ENCODE data around the gene TFF1.

The TFF1 gene

DNA sequence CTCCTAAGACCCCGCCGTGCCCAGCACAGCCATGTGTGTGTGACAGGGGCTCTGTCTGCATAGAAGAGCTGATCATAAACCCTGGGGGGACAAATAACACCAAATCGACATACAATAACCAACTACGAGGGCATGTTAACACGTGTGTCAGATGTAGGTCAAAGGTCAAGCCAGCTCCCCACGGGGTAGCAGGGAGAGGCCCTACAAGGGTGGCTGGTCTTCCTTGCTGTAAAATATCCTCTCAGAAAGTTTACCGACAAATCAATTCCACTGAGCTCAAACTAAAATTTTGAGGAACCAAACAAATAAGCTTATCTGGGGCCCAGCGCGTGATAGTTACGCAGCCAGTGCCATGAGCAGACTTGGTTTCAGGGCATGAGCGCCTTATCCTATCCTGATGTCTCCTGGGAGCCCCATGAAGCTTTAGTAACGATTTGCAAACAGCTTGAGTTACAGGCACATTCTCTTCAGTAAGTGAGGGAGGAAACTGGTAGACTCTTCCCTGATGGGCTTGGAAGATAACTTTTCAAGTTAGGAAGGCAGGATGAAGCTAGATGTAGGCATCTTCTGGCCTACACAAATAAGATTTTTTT, 32.2 kb upstream of the TFF1 start:
- DNase-seq (ENCODE audit: low spot score) = no peak

DNA sequence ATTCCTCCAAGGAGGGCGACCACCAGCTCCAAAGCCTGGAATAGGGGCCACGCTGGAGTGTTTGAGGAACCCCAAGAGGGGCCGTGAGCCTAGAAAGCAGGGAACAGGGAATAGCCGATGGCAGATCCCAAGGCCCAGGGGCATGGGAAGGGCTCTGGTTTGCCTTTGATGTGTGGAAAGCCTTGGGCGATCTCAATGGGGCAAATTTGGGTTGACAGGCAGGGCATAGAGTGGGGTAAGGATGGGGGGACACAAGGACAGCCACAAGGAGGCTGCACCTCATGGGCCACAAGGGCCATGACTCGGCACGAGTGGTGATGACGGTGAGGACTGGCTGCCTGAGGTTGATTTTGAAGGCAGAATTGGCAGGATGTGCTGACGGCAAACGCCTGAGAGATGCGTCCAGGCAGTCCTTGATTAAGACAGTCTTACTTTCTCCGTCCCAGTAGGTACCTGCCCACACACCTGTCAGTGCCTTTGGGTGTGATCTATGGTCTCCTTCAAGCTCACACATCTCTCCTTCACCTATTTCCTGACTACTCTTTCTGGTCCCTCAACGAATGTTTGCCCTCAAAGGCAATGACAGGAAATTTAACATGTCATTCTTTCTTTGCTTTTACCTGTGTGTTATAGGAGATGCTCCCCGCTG, 31.5 kb upstream of the TFF1 start:
- no peak for DNase-seq (ENCODE audit: low spot score)

DNA sequence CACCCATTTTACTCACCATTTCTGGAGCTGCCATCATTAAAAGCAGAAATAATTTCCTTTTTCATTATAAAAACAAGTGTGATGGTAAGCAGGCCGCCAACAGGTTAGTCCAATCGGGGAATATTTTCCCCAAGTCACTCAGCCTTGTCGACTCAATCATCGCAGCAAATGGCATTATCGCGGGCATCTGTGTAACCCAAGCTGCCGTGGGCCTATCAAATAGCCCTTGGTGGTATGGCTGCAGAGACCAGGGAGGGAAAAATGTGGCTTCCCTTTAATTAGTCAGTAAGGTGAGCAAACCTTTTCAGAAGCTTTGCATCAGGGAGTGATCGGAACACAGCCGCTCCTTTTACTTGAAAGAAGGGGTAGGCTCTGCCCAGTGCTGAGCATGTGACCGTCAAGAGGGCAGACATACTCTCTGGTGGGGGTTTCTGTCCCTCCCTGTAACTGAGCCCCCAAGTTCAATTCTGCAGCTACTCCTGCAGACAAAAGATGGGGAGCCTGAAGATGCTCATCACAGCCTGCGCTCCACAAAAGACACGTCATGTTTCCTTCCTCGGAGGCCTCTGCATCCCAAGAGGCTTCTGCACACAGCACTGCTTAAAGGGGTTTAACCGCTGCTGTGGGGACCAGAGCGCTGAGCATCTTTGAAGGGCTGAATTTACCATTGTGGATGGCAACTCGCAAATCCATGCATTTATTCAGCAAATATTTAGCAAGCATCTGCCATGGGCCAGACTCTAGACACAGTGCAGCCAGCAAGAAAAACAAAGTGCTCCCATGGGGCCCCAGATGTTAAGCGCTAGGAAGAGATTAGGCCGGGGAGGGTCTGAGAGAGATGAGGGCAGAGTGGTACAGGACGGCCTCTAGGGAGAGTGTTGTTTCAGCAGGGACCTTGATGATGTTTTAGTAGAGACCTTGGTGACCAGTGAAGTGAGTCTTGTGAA, 30.7 kb upstream of the TFF1 start:
- no peak for DNase-seq (ENCODE audit: low spot score)

DNA sequence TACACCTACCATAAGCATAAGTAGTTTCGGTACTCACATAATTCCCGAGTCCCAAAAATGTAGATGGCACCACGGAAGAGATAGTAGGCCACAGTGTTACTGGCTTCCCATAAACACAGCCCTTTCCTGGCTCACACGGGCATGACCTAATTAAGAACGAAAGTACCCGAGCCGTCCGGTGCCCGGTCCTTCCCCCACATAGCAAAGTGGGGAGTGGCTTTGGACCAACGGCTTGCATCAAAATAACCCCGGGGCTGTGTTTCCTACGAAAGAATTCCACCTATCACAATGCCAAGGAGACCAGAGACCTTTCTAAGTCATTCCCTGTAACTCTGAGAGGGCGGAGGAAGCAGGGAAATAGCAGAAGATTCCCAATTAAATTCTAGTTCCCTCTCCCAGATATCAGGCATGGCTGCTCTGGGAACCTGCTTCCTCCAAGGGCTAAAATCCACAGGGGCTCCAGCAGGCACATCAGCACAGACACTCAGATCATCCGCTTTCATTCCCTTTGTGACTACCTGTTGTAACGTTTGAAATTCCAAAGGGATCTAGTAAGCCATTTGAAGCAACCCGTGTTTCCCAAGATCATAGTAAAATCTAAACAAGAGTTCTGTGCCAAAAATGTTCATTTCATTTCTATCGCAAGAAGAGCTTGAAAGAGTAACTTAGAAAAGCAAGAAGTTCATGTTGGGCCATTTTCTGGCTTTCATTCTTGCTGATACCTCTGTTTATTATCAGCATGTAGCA, 29.7 kb upstream of the TFF1 start, which contains the start of gene TMPRSS3:
TMPRSS3 (minus strand) TSS at position 148 of the 747 bp plus-strand sequence. CDS start 635 bp downstream, outside the sequence.
- no peak for DNase-seq (ENCODE audit: low spot score)

DNA sequence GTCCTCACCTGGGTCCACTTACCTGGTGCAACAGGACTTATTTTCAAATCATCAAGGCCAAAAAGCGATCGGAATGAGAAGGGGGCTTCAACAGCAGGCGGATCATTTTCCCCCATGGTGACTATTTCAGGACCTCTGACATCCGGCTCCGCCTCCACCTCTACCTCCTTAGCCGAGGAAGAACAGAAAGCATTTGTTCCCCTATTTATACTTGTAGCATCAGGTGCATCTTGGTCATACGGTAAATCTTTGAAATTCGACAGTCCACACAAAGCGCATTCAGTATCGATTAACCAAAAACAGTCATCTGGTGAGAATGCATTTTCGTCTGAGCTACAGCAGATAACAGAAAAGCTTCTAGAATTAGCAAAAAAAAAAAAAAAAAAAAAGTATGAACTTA, 29.0 kb upstream of the TFF1 start:
- DNase-seq (ENCODE audit: low spot score) = no peak

DNA sequence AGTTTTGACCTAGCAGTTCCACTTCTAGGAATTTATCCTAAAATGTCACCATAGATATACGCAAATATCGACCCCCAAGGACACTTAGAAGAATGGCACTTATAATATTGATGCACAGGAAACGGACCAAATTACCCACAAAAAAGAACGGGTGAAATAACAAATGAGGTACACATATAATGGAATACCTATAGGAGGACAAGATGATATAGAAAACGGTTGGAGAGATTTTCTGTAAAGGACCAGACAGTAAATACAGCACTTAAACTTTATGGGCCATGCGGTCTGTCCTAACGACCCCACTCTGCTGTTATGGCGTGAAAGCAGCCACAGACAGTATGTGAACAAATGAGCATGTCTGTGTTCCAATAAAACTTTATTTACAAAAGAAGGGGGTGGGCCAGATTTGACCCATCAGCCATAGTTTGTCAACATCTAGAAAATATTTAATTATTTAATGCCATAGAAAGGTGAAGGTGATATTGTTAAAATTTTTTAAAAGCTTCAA, 27.2 kb upstream of the TFF1 start:
- DNase-seq (ENCODE audit: low spot score) = no peak

DNA sequence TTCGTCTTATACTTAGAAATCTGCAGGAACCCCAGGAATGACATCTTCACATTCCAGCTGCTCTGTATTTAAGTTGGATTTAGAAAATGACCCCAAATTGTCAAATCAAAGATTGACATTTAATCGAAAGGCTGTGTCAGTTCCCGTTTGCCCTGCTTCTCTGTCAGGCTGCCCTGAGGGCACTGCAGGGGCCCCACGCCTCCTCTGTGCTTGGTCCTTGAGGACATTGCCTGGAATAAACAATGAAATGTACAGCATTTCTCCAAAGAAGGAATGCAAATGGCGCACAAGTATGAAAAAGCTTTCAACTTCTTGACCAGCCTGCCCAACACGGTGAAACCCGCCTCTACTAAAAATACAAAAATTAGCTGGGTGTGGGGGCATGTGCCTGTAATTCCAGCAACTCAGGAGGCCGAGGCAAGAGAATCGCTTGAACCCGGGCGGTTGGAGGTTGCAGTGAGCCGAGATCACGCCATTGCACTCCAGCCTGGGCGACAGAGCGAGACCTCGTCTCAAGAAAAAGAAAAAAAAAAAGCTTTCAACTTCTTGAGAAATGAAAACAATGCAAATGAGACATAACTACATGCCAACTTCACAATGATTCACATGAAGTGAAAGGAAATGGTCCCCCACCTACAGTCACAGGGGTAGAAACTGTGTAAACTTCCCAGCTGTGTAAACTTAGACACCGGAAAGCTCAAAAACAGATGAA, 26.6 kb upstream of the TFF1 start:
- no peak for DNase-seq (ENCODE audit: low spot score)

DNA sequence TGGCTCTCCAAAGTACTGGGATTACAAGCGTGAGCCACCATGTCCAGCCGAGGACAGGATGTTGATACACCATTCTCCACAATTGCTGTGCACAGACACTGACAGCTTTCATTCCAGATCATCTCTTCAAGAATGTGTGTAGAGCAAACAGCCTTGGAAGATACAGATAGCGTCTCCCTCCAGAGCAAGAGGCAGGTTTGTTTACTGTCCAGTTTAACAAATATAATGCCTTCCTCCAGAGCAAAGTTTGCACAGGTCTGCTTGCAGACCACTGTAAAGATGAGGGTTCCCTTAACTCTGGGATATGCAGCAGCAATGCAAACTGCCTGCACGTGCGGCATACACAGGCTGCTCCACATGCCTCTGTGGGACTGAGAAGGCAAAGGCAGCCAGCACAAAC, 25.0 kb upstream of the TFF1 start:
- DNase-seq (ENCODE audit: low spot score) = no peak

DNA sequence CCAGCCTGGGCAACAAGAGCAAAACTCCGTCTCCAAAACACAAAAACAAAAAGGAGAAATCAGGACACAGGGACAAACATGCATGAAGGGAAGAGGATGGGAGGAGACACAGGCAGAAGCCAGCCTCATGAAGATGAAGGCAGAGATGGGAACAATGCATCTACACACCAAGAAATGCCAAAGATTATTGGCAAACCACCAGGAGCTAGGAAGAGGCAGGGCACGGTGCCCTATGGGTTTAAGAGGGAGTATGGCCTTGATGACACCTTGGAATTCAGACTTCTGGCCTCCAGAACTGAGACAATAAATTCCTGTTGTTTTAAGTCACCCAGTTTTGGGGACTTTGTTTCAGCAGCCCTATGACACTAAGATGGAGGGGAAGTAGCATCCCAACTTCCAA, 24.4 kb upstream of the TFF1 start:
- DNase-seq (ENCODE audit: low spot score) = no peak

DNA sequence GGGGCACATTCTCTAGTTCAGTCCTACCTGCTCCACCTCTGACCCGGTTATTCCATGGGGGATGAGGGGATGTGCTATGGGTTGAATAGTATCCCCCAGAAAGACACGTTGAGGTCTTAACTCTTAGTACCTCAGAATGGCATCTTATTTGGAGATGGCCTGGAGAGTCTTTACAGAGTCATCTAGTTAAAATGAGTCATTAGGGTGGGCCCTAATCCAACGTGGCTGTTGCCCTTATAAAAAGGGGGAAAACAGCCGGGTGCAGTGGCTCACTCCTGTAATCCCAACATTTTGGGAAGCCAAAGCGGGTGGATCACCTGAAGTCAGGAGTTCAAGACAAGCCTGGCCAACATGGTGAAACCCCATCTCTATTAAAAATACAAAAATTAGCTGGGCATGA, 23.9 kb upstream of the TFF1 start:
- no peak for DNase-seq (ENCODE audit: low spot score)

DNA sequence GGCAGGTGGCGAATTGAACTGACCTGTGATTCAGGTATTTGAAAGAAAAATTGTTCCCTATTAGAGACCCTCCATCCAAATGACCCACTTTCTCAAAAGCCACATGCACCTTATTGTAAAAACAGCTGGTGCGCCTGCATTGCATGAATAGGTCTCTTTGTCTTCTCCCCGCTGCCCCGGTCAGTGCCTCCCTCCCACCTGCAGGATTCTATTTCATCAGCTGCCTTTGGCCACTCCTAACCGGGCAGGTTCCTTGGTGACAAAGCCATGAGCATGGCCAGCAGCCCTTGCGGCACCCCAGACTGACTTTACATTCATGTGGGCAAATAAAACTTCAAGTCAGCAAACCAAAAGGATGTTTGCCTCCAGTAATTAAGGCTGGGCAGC, 23.1 kb upstream of the TFF1 start:
- DNase-seq (ENCODE audit: low spot score) = no peak

DNA sequence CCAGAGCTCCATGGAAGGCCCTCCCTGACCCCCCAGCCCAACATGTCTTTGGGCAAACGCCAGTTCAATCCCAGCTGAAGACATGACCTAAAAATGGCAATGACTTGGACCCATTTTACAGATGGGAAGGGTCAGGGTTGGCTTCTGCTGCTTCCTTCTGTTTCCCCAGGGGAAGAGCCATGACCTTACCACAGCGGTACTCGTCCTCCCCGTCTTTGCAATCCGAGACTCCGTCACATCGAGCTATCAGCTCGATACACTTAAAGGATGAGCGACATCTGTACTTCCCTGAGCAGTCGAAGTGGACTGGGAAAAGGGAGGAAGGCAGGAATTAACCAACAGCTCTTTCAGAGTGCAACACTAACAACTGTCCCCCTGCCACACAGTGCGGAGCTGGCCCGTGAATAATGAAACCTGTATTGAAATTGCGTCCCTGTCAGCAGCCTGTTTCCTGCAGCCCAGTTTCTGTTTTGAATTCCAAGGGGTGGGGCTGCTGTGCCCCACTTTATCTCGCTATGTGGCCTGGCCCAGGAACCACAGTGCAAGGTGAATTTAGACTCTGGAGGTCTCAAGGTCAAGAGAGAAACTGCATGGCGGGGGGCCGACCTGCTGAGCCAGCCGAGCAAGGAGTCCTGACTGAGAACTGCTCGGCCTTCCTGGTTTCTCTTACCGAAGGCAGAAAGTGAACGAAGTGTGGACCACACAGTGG, 22.6 kb upstream of the TFF1 start:
- no peak for DNase-seq (ENCODE audit: low spot score)

DNA sequence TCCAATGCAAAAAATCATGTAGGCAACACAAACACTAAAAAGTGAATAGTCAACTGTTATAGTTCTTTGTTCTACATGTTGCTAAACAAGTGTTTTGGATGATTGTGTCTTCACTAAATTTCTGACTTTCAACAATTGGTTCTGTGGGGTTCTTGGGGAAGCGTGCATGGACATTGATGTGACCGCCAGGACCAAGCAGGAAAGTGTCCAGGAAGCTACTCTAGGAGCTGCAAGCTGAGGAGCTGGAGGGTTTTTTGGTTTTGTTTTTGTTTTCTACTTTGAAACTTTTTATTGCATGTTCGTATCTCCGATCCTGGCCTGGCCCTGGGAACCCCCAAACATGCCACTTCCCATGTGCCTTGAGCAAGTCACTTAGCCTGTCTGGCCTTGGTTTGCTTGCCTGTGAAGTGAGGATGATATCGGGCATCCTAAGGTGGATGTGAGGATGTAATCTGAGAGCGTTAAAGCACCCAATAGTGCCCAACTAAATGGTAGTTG, 21.6 kb upstream of the TFF1 start:
- DNase-seq (ENCODE audit: low spot score) = no peak

DNA sequence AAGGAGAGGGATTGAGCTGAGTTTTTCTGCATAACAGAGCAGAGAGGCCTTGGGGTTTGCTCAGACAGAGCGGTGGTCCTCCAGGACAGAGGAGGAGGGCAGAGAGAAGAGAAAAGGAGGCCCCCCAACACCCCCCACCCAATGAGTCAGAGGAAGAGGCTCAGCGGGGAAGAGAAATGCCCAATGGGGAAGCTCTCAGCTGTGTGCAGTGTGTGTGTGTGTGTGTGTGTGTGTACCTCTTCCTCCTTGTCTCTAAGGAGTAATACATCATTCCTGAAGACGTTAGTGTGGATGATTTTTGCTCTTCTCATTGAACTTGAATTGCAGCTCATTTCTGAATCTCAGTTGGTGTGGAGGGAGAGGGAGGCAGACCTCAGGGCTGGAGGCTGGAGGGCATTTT, 20.8 kb upstream of the TFF1 start:
- no peak for DNase-seq (ENCODE audit: low spot score)

DNA sequence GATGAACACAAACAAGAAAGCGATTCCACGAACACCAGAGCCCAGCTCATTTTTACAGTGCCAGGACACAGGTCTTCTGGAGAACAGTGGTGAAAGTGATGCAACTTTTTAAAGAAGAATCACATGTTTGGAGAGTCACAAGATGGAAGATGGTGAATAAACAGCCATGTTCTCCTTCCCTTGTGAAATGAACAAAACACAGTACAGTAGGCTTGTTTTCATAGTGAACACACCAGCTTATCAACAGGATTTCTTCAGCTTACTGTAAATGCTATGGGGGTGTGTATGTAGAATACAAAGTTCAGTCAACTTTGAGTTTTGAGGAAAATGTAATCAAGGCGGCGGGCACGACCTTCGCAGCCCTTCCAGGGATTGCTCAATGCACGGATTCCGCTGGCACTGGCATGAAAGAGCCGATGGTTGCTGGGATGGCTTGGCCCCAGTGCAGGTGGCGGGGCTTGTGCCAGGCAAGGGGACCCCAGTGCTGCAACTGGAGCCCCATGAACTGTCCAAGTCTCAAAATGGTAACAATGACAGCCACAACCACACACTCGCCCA, 19.8 kb upstream of the TFF1 start:
- DNase-seq (ENCODE audit: low spot score) = no peak

DNA sequence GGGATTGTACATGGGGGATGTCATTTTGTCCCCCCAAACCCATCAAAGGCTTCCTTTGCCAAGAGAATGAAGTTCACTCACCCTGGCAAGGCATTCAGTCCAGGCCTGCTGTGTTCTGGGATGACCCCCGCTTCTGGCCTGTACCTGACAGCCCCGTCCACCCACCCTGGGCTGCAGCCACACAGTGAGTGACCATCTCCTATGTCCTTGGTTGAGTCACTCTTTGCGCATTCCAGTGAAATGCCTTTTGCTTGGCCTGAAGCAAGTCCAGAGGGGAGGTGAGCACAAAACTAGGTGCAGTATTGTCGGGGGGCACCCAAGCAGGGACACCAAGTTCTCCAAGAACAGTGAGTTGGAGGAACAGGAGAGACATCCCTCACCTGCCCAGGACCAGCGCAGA, 19.3 kb upstream of the TFF1 start:
- no peak for DNase-seq (ENCODE audit: low spot score)

DNA sequence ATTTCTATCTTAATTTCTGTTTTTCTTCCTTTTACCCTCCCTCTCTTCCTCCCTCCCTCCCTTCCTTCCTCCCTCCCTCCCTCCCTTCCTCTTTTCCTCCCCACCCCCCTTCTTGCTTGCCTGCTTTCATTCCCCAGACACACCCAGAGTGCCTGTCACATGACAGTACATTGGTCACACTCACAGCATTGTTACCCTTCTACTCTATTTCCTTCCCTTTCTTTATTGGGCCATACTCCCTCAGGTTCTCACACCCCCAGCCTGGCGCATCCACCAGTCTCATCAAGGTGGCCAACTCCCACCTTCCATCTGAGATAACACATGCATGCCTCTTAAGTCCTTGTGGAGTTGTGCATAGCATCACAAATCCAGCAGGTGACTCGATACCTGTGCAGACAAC, 18.7 kb upstream of the TFF1 start:
- DNase-seq (ENCODE audit: low spot score) = no peak

DNA sequence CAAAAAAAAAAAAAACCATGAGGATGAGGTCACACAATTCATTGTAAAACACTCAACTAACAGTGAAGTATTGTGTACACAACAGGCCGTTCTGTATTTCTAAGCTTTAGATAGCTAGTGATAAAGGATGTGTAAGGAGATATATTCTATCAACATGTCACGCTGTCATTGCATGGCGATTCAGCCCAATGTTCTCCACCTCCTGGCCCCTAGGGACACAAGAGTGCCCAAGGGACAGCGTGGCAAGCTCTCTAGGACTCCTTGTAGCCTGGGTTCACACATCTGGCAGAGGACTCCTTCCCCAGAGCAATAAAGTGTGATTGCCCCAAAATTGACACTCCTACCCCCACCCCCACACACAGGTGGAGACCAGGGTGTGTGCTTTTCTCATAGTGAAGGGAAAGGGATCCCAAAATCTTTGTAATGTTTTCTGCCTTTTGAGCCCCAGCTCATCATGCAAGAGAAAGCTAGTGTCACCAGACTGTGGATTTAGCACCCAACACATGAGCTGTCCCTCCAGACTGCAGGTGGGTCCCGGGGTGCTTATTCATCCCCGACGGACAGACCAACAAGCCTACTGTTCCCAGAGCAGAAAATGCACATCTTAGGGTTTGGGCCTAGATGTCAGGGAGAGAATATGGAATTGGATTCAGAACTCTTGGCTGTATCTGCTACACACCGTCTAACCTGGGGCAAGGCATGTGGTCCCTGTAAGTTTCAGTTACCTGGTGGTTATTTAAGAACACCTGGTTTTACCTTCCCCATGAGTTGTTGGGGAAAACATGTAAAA, 18.0 kb upstream of the TFF1 start:
- DNase-seq (ENCODE audit: low spot score) = no peak

DNA sequence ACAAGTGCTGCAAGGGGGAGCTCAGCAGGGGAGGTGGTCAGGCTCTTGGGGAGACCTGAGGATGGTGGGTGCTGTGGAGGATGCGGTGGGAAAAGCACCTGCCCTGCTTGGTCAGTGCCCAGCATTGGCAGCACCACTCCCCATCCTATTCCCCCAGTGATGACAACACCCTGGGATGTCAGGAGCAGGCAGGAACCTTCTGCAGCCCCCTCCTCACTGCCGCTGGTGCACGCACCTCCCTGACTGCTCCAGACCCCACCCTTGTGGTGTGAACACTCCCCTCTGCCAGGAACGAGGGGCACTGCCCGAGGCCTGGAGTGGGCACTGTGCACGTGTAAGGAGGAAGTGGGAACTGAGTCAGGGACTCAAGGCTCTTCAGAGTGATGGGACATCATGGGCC, 17.0 kb upstream of the TFF1 start:
- DNase-seq (ENCODE audit: low spot score) = no peak

DNA sequence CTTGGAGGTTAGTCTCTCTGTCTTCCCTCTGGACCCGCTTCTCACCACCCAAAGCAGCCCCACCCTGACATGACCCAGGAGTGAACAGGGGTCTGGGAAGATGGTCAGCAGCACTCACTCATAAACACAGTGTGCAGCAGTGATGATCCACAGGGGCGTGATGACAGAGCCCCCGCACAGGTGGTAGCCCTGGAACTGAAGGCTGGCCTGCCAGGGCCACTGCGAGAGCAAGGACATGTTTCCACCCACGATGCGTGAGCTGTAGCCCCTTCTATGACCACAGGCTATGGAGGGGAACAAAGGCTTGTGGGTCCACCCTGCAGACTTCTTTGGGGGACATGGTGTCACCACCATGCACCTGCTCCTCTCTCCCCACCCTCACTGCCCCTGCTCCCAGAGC, 16.6 kb upstream of the TFF1 start:
- DNase-seq (ENCODE audit: low spot score) = no peak
